ENCODE measurements around the gene PLSCR5. TPM values are rescaled to one million over a fixed set of nuclear protein-coding genes. Genes with fewer than 3 reads are reported as not detected.
A peak's percentile ranks its signal among the peaks of the same experiment; 100 is the strongest.

PLSCR5 gene
- polyA plus RNA-seq (2014; cell fraction: cytosol; rRNA removed): 6.8 and 8.5 TPM in 2 replicates
- 2.8 and 4.8 TPM in 2 replicates for polyA plus RNA-seq (2014; cell fraction: nucleus; rRNA removed)

GRCh38 chr3:146605106-146605505 is at the start of gene PLSCR5:
TSS of gene PLSCR5 (minus strand) at chr3:146605346. CDS start at chr3:146605212, 134 bp downstream.
- peak; percentile 41 for DNase-seq (ENCODE audit: low spot score)

- DNase-seq (ENCODE audit: low spot score): no peak
Observed at GRCh38 chr3:146653978-146654377, 48.8 kb upstream of the PLSCR5 start.

- DNase-seq (ENCODE audit: low spot score): no peak
Observed at GRCh38 chr3:146650691-146651442, 45.7 kb upstream of the PLSCR5 start.

- DNase-seq (ENCODE audit: low spot score): no peak
Observed at GRCh38 chr3:146646261-146646660, 41.1 kb upstream of the PLSCR5 start.

GRCh38 chr3:146640955-146641867 is 36.1 kb upstream of the PLSCR5 start:
- DNase-seq (ENCODE audit: low spot score): peak; percentile 56

- DNase-seq (ENCODE audit: low spot score): peak; percentile 53
Observed at GRCh38 chr3:146640361-146640760, 35.2 kb upstream of the PLSCR5 start.

- DNase-seq (ENCODE audit: low spot score): no peak
Observed at GRCh38 chr3:146638718-146639117, 33.6 kb upstream of the PLSCR5 start.

- no peak for DNase-seq (ENCODE audit: low spot score)
Observed at GRCh38 chr3:146637871-146638270, 32.7 kb upstream of the PLSCR5 start.

GRCh38 chr3:146636881-146637280 is 31.7 kb upstream of the PLSCR5 start:
- DNase-seq (ENCODE audit: low spot score): no peak

- no peak for DNase-seq (ENCODE audit: low spot score)
Observed at GRCh38 chr3:146634346-146634745, 29.2 kb upstream of the PLSCR5 start.

- no peak for DNase-seq (ENCODE audit: low spot score)
Observed at GRCh38 chr3:146628671-146629070, 23.5 kb upstream of the PLSCR5 start.

GRCh38 chr3:146626403-146627122 is 21.4 kb upstream of the PLSCR5 start:
- no peak for DNase-seq (ENCODE audit: low spot score)

GRCh38 chr3:146625186-146625775 is 20.1 kb upstream of the PLSCR5 start:
- no peak for DNase-seq (ENCODE audit: low spot score)

GRCh38 chr3:146621723-146622122 is 16.6 kb upstream of the PLSCR5 start:
- DNase-seq (ENCODE audit: low spot score): no peak

- no peak for DNase-seq (ENCODE audit: low spot score)
Observed at GRCh38 chr3:146612015-146612414, 6.9 kb upstream of the PLSCR5 start.

- no peak for DNase-seq (ENCODE audit: low spot score)
Observed at GRCh38 chr3:146611096-146611495, 6.0 kb upstream of the PLSCR5 start.

- DNase-seq (ENCODE audit: low spot score): no peak
Observed at GRCh38 chr3:146598535-146598934, 6.6 kb downstream of the PLSCR5 start.

- no peak for DNase-seq (ENCODE audit: low spot score)
Observed at GRCh38 chr3:146594843-146595482, 10.2 kb downstream of the PLSCR5 start.

- peak; percentile 54 for DNase-seq (ENCODE audit: low spot score)
Observed at GRCh38 chr3:146593776-146594175, 11.4 kb downstream of the PLSCR5 start.

GRCh38 chr3:146590521-146590920 is 14.6 kb downstream of the PLSCR5 start:
- DNase-seq (ENCODE audit: low spot score): no peak

Measured in SK-N-DZ (cell line).